HepG2 (cell line): ENCODE measurements around the gene ID3. TPM values are rescaled to one million over a fixed set of nuclear protein-coding genes. Genes with fewer than 3 reads are reported as not detected.
A peak's percentile ranks its signal among the peaks of the same experiment; 100 is the strongest.

Experiments used
- ARID3A ChIP-seq: IDR thresholded peaks from 2 replicates; pipeline ENCODE4 v1.6.1; 2012; ENCODE audit warnings: low read depth, low read length, improper control_type of control experiment
- CREB1 ChIP-seq, 2 experiments: fragments of 450-650 bp in 1 of 2; IDR thresholded peaks; 2 replicates each; pipeline ENCODE4 v1.6.1; 2016 to 2017; ENCODE audit warnings: control low read depth in 1 of 2, mild to moderate bottlenecking in 1 of 2, missing compliant biosample characterization in 1 of 2, missing genetic modification characterization in 1 of 2
- DPF2 ChIP-seq: sonication (generic); formaldehyde crosslinking; IDR thresholded peaks from 2 replicates; pipeline ENCODE4 v1.4.0; 2020; ENCODE audit warnings: mild to moderate bottlenecking, low read depth, missing genetic modification reagents, borderline replicate concordance
- ELF3 ChIP-seq: IDR thresholded peaks from 2 replicates; pipeline ENCODE4 v1.6.1; 2016; ENCODE audit warnings: missing genetic modification reagents, missing compliant biosample characterization
- ETS1 ChIP-seq: sonication (generic); formaldehyde crosslinking; IDR thresholded peaks from 2 replicates; pipeline ENCODE4 v1.4.0; 2020; ENCODE audit warnings: missing genetic modification reagents
- KDM1A ChIP-seq: IDR thresholded peaks from 2 replicates; pipeline ENCODE4 v1.6.1; 2016; ENCODE audit warnings: missing compliant biosample characterization
- MIXL1 ChIP-seq: IDR thresholded peaks from 2 replicates; pipeline ENCODE4 v1.6.1; 2016
- PRDM10 ChIP-seq: sonication (generic); formaldehyde crosslinking; IDR thresholded peaks from 2 replicates; pipeline ENCODE4 v1.4.0; 2020; ENCODE audit warnings: low read depth, missing genetic modification reagents
- RARA ChIP-seq: IDR thresholded peaks from 2 replicates; pipeline ENCODE4 v1.6.1; 2016; ENCODE audit warnings: missing genetic modification reagents, missing compliant biosample characterization
- ZFP91 ChIP-seq: sonication (generic); formaldehyde crosslinking; IDR thresholded peaks from 2 replicates; pipeline ENCODE4 v1.9.0; 2022; ENCODE audit warnings: missing genetic modification reagents, mild to moderate bottlenecking, borderline replicate concordance
- ZNF644 ChIP-seq: IDR thresholded peaks from 2 replicates; pipeline ENCODE4 v1.6.1; 2016; ENCODE audit warnings: low read depth
- ZNF652 ChIP-seq: IDR thresholded peaks from 2 replicates; pipeline ENCODE4 v1.6.1; 2016; ENCODE audit warnings: low read depth, borderline replicate concordance
- polyA plus RNA-seq, 8 experiments: library from polyadenylated mRNA; depleted of rRNA in 3 of 8; stranded (reverse) in 7 of 8; unstranded in 1 of 8; fragments of >200 nt; fragmentation: Illumina TruSeq in 4 of 8; extraction: Trizol in 4 of 8; gene quantifications; 2 replicates each; pipeline versions ENCODE4 v1.2.1 to v1.2.3, GENCODE V29; 2011 to 2016; ENCODE audit warnings: low read depth in 4 of 8, missing spikeins in 1 of 8, mixed read lengths in 1 of 8; ENCODE audit not compliant: insufficient read depth in 1 of 8
- total RNA-seq, 5 experiments: library from RNA; depleted of rRNA; stranded (reverse); fragments of >200 nt; fragmentation: Illumina TruSeq; extraction: Trizol; gene quantifications; 2 replicates each; pipeline ENCODE4 v1.2.3, GENCODE V29; 2016; ENCODE audit warnings: low read depth in 1 of 5
- TF ChIP-seq, protein P1 (sequence below): sonication (generic); formaldehyde crosslinking; IDR thresholded peaks from 2 replicates; pipeline ENCODE4 v1.5.0; 2020; ENCODE audit warnings: mild to moderate bottlenecking, missing genetic modification reagents, moderate library complexity
- TF ChIP-seq, protein P2 (sequence below): IDR thresholded peaks from 2 replicates; pipeline ENCODE4 v1.6.1; 2016; ENCODE audit warnings: missing biosample characterization, missing genetic modification reagents, low read depth

ID3 gene
- total and polyA plus RNA-seq, 2 of the 13 experiments (the other 11 are each of a cell fraction or from before 2014, with no cell fraction given): 64.8 to 115 TPM

DNA sequence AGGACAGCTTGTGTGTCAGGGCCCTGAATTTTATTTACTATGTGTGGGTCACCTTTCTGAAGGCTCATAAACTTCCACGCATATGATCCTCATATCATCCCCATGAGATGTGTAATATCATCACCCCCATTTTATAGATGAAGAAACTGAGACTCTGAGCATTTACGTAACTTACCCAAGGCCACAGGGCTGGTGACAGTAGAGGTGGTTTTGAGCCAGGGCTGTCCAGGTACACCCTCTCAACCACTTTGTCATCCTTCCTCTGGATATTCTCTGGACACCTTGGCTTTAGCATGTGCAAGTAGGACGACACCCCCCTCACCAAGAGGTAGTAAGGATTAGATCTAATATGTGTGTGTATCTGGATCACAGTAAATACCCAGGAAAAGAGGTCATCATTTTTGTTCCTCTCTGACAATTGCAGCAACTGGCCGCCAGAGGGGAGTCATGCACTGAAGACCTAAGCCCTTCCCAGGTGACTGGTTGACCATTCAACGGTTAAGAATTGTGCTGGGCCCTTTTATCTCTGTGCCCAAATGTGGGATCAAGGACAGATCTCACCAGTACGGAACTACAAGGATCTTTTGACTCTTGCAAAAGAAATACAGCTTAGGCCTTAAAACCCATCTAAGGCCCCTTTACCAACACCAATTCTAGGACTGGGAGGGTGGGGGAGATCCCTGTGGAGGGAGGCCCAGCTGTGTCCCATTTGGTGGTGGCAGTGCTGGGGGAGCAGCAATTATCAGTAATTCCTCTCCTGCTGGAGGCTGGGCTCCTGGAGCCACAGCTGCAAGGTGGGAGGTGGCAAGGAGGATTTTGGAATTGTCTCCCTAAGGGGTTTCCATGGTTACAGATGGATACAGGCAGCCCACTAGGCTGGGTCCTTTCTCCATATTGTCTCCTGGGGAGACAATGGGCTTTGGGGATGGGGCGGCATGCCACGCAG, 14.6 kb downstream of the ID3 start (continued):
- TF ChIP-seq, protein P1, sequence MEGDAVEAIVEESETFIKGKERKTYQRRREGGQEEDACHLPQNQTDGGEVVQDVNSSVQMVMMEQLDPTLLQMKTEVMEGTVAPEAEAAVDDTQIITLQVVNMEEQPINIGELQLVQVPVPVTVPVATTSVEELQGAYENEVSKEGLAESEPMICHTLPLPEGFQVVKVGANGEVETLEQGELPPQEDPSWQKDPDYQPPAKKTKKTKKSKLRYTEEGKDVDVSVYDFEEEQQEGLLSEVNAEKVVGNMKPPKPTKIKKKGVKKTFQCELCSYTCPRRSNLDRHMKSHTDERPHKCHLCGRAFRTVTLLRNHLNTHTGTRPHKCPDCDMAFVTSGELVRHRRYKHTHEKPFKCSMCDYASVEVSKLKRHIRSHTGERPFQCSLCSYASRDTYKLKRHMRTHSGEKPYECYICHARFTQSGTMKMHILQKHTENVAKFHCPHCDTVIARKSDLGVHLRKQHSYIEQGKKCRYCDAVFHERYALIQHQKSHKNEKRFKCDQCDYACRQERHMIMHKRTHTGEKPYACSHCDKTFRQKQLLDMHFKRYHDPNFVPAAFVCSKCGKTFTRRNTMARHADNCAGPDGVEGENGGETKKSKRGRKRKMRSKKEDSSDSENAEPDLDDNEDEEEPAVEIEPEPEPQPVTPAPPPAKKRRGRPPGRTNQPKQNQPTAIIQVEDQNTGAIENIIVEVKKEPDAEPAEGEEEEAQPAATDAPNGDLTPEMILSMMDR (CRISPR knock-in tag): peak; percentile 95
- no peak for TF ChIP-seq ZNF644 (CRISPR knock-in tag)
- TF ChIP-seq, protein P2, sequence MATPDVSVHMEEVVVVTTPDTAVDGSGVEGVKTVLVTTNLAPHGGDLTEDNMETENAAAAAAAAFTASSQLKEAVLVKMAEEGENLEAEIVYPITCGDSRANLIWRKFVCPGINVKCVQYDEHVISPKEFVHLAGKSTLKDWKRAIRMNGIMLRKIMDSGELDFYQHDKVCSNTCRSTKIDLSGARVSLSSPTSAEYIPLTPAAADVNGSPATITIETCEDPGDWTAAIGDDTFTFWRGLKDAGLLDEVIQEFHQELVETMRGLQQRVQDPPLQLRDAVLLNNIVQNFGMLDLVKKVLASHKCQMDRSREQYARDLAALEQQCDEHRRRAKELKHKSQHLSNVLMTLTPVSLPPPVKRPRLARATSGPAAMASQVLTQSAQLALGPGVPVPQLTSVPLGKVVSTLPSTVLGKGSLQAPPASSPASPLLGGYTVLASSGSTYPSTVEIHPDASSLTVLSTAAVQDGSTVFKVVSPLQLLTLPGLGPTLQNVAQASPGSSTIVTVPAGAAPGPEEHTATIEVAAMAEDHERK (CRISPR knock-in tag): no peak
- TF ChIP-seq ELF3 (CRISPR knock-in tag): 0 out of 2 replicates have a peak, but pooled peaks have one; percentile 26
- TF ChIP-seq MIXL1 (CRISPR knock-in tag): peak; percentile 43; the same call in 1 of the 2 replicates
- TF ChIP-seq PRDM10 (CRISPR knock-in tag): peak; percentile 38; the same call in 1 of the 2 replicates
- no peak for TF ChIP-seq RARA (CRISPR knock-in tag)
- no peak for TF ChIP-seq ZFP91 (CRISPR knock-in tag)
- peak; percentile 31; the same call in 1 of the 2 replicates for TF ChIP-seq ARID3A
- TF ChIP-seq ZNF652: peak; percentile 89
- TF ChIP-seq DPF2: no peak
- no peak for TF ChIP-seq ETS1 (CRISPR knock-in tag)
- TF ChIP-seq CREB1 (IDR thresholded peaks at IDR 0.05): no peak
- TF ChIP-seq CREB1 (CRISPR knock-in tag; IDR thresholded peaks at IDR 0.05): 0 out of 2 replicates have a peak, but pooled peaks have one; percentile 21
- TF ChIP-seq KDM1A (CRISPR knock-in tag): peak; percentile 80
